T1000 (cell line): ENCODE results near the gene LOXL1.

ENCODE experiments used
- DNase-seq: peaks from one replicate; lab custom pipeline; 2025; ENCODE audit warnings: mixed read lengths; lab: John Stamatoyannopoulos, UW

Gene LOXL1

DNA sequence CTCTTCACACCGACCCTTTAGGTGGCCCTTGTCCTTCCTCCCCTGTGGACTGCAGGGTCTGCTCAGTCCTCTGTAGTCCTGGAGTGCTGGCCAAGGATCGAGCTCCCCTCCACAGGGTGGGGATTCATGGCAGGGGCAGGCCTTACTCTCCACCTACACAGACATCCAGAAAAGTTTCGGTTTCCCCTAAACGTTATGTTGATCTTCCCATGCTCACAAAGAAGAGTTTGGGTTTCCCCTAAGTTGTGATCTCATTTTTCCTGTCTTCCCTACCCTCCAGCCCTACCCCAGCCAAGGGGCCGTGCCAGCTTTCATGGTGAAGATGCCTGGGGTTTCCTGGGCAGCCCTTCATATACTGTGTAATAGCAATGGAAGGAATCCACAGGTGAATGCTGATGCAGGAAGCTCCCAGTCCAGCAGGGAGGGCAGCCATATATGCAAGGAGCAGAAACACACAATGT is 55.5 kb downstream of the LOXL1 start:
- DNase-seq = no peak

DNA sequence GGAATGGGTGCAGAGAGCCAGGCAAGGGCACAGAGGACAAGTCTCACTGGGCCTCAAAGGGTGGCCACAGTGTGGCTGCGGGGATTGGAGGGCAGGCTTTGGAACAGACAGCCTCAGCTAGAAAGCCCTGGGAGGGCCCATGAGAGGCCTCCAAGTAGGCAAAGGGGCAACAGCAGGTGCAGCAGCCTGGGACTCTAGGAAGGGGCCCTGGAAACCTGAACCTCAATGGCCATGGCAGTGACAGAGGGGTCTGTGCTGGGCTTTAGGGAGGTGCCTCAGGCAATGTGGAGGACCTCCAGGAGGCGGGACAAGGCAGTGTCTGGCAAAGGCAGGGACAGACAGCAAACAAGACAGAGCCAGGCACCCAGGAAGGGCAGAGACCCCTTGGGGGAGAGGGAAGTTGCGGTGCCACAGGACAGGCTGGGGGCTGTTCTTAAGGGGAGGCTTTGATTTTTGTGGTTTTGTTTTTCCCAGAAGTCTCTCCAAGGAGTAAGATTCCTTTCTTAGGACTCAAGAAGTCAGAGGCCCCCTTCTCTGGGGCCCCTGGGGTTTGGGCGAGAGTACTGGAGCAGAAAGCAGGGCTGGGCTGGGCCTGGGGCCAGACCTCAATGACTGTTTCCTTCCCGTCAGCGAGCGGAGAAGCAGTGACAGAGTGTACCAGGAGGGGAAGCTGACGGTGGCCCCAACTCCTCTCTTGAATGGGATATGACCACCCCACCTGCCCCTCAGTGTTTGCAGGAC is 56.1 kb downstream of the LOXL1 start:
- DNase-seq = peak; percentile 76

DNA sequence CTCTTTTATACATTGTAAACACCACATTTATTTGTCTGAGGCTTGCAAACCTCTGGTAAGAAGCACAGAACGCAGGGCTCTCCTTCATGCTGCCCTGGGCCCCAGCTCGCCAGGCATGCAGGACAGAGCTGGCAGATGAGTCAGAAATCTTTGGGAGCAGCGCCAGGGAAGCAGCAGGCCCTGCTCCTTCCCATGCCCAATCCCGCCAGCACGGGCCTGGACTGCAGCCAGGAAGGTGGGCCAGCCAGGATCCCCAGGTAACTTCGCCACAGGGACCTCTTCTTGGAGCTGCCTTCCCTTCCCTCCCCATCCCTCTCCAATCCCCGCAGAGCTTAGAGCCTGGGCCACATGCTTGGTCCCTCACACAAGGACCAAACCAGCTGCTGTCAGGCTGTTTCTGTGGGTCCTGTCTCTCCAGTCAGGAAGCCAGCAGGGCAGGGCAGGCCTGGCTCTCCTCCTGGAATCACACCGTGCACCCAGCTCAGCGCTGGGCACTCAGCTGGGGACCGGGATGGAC is 57.0 kb downstream of the LOXL1 start:
- DNase-seq = peak; percentile 36

DNA sequence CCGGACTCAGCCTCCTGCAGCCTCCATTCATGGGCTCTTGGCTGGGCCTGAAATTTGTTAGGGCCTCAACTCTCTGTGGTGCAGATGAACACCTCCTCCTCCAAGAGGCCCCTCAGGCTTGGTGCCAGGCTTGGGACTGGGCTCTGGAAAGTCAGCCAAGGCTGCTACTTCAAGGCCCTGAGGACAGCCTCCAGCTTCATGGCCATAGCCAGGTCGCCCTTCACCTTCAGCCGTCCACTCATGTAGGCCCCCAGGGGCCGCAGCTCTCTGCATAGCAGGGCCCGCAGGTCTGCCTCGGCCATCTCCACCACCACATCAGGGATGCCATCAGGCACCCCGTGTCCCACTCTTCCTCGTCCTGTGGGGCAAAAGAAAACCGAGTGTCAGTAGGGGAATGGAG is 57.5 kb downstream of the LOXL1 start:
- DNase-seq = no peak

DNA sequence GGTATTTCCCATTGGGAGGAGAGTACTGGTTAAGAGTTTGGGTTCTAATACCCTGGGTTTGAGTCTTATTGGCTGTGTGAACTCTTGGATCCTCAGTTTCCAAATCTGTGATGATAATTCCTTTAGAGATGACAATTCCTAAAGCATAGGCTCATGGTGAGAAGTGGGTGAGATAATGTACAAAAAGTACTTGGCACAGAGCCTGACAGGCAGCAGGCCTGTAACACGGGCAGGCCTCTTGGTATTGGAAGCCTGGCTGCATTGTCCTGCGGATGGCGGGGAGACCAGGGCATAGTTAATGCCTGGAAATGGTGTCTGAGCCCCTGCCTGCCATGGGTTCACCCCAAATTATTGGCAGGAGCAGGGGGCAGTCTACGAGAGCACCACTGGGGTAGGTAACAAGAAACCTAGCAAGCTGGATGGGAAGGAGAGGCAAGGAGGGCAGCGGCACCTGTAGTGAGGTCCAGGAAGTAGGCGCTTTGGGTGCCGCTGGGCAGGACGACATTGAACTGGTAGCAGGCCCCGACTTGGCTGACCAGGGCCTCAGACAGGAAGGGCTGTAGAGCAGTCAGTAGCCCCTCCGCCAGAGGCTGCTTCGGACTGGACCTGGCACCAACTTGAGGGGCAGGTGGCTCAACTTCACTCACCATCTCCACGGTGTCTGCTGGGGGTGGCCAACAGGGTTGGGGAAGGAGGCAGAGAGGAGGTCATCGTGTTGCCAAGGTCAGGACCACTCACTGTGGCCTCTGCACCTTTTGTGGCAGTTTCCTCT is 58.1 kb downstream of the LOXL1 start:
- no peak for DNase-seq

DNA sequence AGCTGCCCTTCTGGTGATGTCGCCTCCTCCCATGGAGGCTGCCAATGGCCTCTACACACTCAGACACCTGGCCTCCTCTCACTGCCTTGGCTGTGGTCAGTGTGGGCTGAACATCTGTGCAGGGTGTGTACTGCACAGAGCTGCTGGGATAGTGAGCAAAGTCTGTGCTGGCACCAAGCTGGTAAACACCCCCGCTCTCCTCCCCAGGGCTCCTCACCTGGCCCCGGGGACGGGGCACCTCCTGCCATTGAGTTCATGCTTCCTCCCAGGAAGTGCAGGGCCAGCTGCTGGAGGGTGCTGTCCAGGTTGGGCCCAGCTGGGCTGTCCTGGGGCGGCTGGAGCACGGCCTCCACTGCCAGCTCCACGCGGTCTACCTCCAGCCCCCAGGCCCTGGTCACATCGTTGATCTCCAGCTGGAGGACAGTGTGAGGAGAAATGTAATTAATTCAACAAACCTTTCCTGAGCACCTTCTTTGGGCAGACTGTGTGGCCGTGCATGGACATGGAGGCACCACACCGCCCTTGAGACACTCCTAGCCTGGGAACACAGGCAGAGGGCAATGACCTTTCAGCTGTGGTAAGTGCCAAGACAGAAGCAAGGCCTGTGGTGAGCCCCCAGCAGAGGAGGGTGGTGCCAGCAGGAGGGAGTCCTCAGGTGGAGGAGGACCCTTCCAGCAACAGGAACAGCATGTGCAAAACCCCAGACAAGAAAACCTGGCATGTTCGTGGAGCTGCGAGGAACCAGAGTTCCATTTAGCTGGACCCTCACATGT is 59.0 kb downstream of the LOXL1 start:
- DNase-seq = no peak

DNA sequence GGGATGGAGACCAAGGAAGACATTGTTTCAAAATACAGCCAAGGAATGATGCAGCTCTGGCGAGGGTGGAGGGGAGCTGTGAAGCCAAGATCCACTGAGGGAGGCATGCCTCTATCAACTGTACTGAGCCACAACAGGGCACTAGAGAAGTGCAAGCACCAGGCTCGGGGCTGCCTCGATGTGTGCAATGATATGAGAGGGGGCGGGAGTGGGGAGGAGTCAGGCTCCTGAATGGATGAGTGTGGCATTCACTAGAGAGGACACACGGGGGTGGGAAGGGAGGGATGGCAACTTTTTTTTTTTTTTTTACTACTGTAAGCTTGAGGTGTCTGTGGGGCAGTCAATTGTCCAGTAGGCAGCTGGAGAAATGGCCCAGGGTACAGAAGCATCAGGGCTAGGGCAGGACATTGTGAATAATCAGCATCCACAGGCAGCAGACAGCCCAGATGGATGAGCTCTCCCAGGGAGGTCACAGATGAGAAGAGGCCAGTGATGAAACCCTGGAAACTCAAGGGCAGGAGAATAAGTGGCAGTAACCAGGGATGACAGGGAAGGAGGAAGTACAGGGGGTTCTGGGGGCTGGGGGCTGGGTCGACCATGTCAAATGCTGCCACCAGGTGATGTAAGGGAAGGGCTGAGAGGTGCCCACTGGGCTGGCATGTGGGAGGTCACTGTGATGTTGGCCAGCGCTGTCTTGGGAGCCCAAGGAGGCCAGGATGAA is 60.0 kb downstream of the LOXL1 start:
- DNase-seq = no peak

DNA sequence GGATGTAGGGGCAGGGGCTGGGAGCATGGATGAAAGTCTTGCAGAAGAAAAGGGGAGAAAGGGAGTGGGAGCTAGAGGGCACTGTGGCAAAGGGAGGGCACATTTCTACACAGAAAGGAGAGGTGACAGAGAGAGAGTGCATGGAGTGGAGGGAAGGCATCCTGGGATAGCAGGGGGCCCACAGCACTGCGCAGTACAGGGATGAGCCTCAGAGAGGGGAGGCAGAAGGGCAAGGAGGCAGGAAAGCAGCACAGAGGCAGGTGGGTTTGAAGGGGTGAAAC is 60.5 kb downstream of the LOXL1 start:
- DNase-seq = no peak

DNA sequence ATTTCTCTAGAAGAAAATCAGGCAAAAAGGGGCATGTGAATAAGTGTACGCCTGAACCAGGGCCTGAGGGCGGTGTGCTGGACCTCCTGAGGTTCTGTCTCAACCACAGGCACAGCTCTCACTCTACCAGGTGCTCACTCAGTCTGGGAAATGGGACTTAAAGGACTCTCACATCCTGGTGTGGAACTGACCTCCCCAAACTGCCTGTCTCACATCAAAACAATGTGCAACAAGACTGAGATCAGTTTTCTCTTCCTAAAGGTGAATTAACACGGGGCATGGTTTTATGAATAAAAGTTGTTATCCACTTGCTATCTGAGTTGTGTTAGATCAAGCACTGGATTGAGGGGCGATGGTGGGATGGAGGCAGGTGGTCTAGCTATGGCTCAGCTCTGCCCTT is 61.0 kb downstream of the LOXL1 start:
- no peak for DNase-seq

DNA sequence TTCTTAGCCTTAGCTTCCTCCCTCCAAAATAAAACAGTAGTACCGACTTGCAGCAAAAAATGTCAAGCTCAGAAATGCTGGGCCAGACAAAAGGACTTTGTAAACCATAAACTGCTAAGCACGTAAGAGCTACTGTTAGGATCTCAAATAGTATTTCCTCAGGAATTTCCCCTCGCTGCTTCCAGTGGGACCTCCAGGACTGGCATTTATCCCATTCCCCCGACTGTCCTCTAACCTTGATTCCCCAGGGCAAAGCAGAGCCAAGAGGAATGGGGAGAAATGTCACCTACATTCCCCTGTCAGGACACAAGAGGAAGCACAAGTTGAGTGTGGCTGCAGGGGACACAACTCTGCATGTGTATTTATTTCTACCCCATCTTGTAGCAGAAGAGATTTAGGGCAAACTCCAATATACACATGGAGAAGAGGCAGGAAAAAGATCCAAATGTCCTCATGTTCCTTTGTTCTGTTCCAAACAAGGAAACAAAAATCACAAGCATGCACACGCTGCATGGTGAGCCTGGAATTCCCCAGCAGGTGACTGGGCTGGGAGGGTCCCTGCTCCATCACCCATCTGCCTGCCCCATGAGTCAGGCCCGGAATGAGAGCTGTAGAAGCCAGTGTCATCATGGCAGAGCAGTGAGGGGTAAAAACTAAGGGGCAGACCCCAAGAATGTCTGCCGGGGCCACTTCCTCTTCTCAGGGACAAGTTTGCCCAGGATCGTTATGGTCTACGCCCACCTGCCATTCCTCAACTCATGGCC is 61.6 kb downstream of the LOXL1 start:
- no peak for DNase-seq

DNA sequence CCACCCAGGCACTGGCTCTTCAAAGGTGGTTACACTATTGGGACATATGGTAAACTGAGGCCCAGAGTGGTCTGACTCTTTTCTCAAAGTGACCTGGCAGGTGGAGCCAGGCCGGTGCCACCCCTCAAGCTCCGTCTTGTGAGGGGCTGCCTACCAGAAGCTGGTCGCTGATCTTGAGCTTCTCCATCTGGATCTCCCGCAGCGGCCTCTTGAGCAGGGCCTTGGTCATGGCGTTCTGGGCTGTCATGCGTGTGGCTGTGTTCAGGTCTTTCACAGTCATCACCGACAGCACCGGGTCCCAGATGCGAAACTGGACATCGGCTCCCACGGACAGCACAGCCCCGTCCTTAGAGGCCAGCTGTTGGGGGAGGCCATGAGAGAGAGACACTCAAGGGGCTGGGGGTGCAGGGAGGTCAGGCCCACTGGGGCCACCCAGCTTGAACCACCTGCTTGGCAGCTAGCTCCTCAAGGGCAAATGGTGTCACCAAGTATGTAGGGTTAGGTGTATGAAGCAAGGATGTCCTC is 62.2 kb downstream of the LOXL1 start:
- no peak for DNase-seq

DNA sequence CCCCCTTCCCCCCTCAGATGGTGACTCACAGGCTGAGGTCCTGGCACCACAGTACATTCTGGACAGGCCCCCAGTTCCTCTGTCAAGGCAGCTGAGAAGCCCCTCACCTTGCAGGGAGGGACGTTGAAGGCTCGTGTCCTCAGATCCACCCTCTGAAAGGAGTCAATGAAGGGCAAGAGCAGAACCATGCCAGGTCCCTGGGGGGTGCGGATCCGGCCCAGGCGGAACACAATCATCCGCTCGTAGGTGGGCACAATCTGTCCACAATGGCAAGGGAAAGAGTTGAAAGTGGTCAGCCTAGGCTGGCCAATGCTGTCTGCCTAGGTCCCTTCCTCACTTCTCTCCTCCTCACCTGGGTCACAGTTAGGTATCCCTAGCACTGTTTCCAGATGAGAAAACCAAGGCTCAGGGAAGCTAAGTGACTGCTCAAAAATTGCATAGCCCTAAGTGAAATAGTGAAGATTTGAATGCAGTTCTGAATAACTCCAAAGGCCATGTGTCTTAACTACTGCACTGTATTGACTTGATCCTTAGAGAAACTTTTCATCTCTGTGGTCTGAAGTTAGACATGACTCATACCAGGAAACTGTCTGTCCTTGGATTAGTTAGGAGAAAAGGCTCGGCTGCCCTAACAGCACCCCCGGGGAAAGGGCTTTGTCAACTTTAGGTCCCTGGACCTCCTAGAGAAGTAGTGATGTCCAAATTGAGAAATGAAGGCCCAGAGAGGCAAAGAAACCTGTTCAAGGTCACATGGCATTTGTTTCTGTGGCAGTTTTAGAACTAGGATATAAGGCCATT is 62.9 kb downstream of the LOXL1 start:
- no peak for DNase-seq

DNA sequence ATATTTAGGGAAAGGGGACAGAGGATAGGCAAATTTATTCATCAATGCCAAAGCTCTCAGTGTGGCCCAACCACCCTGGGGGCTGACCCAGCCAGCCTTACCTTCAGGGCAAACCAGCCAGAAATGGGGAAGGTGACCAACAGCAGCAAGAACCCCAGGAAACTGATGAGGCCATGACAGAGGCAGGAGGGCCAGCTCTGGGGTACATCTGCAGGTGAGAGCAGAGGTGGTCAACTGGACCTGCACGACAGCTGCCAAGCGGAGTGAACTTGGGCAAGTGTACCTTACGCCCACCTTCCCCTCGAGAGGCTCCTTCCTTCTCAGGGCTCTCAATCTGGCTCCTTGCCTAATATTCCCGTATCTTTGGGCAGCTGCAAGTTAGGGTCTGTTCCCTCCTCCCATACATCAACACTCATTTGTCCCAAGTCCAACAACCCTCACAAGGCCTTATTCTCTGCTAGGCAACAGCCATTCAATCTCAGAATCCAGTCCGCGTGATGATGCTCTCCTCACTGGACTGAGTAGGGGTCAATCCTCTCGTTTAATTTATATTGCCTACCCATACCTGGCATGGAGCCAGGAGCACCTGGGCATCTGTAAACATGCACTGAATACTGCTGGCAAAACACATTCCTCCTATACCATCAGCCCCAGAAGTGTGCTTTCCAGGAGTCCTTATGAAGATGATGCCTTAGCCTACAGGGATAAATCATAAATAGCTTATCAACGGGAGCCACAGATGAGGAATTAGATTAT is 64.2 kb downstream of the LOXL1 start:
- DNase-seq = no peak

DNA sequence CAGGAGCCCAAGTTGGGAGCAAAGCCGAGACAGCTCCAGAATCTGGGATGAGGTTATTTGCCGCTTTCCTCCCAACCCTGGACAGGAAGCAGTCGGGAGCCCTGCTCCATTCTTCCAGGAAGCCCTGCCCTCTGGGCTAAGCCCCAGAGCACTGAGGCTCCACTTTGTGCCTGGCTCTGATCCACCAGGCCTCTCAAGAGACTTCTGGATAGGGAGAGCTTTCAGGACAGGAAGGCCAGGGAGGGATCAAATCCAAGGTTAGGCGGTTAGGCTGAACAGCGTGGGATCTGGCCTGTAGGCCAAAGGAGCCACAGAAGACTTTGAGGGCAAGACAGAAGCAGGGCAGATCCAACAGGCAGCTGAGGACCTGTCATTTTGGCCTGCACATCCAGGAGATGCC is 65.0 kb downstream of the LOXL1 start:
- no peak for DNase-seq

DNA sequence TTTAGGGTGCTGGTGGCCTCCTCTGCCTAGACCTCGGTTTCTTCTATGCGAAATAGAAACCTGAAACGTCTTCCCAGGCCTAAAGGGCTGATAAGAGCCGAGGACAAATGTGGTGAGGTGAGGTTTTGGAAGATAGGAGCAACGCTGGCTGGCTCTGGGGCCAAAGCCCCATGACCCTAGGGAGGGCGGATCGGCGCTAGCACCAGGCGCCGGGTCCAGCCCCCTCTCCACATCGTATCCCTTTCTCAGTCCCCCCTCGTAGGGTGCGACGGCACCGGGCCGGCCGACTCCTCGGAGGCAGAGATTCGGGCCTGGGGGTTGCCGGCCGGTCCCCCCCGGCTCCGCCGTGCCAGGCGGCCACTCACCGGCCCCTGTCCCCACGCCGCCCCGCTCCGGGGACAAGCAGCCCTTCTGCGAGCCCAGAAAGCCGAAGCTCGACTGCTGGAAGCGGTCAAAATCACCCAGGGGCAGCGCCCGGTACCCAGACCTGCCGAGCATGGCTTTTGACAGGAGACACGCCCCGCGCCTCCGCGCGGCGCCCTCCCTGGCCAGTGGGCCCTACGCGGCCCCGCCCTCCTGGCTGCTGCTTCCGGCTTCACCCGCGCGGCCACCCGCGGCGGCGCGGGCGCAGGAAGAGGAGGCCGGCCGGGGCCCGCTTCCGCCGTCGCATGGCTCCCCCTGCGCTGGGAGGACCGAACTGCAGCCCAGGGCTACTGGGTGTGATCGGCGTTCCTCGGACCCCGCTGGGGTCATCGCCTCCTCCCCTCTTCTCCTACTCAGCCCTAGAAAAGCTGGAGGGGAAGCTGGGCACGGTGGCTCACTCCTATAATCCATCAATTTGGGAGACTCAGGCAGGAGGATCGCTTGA is 65.7 kb downstream of the LOXL1 start, which contains the start of gene STOML1:
Gene STOML1 (minus strand): TSS at position 570 of the 868 bp plus-strand sequence. CDS start 72 bp downstream, at position 498.
- peak; percentile 92 for DNase-seq

DNA sequence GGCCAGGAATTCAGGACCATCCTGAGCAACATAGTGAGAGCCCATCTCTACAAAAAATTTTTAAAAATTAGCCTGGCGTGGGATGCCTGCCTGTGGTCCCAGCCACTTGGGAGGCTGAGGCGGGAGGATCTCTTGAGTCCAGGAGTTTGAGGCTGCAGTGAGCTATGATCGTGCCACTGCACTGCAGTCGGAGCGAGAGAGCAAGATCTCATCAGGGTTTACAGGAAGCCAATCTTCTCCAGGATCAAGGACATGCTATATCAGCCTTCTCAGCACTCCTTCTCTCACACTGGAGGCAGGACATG is 66.3 kb downstream of the LOXL1 start:
- no peak for DNase-seq

DNA sequence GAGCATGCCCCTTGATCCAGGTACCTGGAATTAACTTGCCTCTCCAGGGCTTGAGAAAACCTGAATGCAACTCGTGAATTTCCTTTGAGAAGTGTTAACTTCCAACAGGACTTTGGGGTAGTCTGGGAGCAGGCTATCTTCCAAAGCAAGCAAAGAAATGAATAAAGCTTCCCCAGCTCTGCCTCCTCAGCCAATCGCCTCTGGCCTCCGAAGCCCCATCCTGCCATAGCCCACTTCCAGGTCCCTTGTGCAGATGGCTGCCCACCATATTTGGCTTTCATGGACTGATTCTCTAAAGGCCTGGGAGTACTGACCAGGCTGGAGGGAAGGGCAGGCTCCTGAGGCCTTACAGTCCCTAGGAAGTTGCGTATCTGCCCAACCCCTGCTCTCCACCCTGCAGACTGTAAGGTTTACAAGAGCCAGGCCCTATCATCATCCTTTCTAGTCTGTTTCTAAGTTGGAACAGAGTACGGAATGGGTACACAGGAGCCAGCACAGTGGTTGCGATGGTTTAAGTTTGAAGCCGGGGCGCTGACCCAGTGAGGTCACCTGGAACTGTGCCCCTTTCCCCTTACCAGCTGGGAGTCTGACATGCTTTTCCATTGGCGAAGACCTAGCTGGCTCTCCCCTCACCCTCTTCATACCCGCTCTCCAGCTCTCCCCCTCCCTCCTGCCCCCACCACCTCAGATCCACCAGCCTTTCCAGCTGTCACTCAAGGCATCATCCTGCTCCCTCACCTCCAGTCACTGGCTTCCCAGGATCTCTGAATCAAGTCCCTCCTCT is 67.1 kb downstream of the LOXL1 start:
- DNase-seq = no peak

DNA sequence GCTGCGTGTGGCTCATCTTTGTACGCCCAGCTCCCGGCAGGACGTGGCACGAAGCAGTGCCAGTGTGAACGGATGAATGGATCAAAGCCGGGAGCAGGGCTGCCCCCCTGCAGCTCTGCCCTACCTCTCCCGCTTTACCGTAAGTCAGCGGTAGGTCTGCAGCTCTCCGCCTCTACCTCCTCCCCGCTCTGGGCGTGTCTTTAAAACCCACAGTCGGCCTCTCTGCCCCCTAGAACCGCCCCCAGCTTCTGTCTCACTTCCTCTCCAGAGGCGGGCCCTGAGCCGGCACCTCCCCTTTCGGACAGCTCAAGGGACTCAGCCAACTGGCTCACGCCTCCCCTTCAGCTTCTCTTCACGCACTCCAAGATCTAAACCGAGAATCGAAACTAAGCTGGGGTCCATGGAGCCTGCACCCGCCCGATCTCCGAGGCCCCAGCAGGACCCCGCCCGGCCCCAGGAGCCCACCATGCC is 68.2 kb downstream of the LOXL1 start, which contains the start of gene PML:
Gene PML (plus strand): TSS at position 304 of the 471 bp plus-strand sequence. CDS start 97 bp downstream, at position 401.
- peak; percentile 83 for DNase-seq
